ENCODE measurements around the gene DHRS4L2. TPM values are rescaled to one million over a fixed set of nuclear protein-coding genes. Genes with fewer than 3 reads are reported as not detected.
"Not testable (repeated sequence)": the region's sequence is repeated elsewhere in the genome, so short reads cannot be mapped to it uniquely, and the experiment has no call there.

The DHRS4L2 gene
- total and polyA plus RNA-seq, 2 of the 4 experiments (the other 2 are of a cell fraction), result 11.1 to 19.6 TPM

DNA sequence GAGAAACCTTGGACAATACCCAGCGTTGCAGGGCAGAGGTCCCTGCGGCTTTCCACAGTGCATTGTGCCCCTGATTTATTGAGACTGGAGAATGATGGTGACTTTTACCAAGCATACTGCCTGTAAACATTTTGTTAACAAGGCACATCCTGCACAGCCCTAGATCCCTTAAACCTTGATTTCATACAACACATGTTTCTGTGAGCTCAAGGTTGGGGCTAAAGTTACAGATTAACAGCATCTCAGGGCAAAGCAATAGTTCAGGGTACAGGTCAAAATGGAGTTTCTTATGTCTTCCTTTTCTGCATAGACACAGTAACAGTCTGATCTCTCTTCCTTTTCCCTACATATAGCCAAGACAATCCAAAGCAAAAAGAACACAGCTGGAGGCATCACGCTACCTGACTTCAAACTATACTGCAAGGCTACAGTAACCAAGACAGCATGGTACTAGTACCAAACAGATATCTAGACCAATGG, 36.2 kb downstream of the DHRS4L2 start:
- H2BK15ac ChIP-seq (ENCODE audit: low read depth, low read length); H3K56ac ChIP-seq (ENCODE audit: extremely low read depth, insufficient read depth, low read length); H4K91ac ChIP-seq (ENCODE audit: insufficient read depth, low read depth, low read length); H3K27me3 ChIP-seq (ENCODE audit: control insufficient read depth, insufficient read depth, low read length); H3K14ac ChIP-seq (replicated peaks; ENCODE audit: low read depth, low read length); H3K79me1 ChIP-seq (ENCODE audit: low read depth in 1 of 2, low read length in 2 of 2); H4K8ac ChIP-seq (ENCODE audit: low read depth in 2 of 2, low read length in 2 of 2); H3K9me3 ChIP-seq (ENCODE audit: control insufficient read depth, insufficient read depth, low read length); in situ Hi-C loops (cut with MboI; ENCODE audit: low sequenced_read_pairs); ATAC-seq (ENCODE audit: low read depth); H4K20me1 ChIP-seq (ENCODE audit: insufficient read depth, low read length); H3K4ac ChIP-seq (ENCODE audit: low read depth, low read length); CTCF ChIA-PET; H3K23ac ChIP-seq (ENCODE audit: low read depth, low read length); H3K4me3 ChIP-seq (ENCODE audit: insufficient read depth, low read depth, low read length); dilution Hi-C loops (cut with HindIII; ENCODE audit: low sequenced_read_pairs, unreplicated experiment); H3K27ac ChIP-seq (ENCODE audit: insufficient read depth, low read length); H2AFZ ChIP-seq (replicated peaks; ENCODE audit: low read length, poor library complexity); H2AK5ac ChIP-seq (ENCODE audit: low read depth, low read length); H3K9me1 ChIP-seq (ENCODE audit: insufficient read depth, low read length); intact Hi-C loops (cut with micrococcal nuclease); H2AK9ac ChIP-seq (replicated peaks; ENCODE audit: low read depth, low read length, poor library complexity); H3K9ac ChIP-seq (ENCODE audit: low read depth, low read length); POLR2A ChIA-PET (ENCODE audit: unreplicated experiment); H3K36me3 ChIP-seq (ENCODE audit: control insufficient read depth, insufficient read depth, low read length); H3K18ac ChIP-seq (ENCODE audit: low read depth, low read length); H2BK5ac ChIP-seq (ENCODE audit: low read depth, low read length, poor library complexity, severe bottlenecking); H3K4me2 ChIP-seq (ENCODE audit: low read depth, low read length); H2BK20ac ChIP-seq (ENCODE audit: low read depth, low read length); H4K5ac ChIP-seq (ENCODE audit: low read depth, low read length); H3K4me1 ChIP-seq (ENCODE audit: control insufficient read depth, insufficient read depth, low read length); H2BK120ac ChIP-seq (ENCODE audit: low read depth, low read length); BruUV-seq (replicated peaks); DNase-seq: not testable (repeated sequence)
- no CpG with 5 or more reads among the region's 3 CpGs for WGBS, 2 experiments (ENCODE audit: extremely low coverage in 2 of 2, insufficient read length in 1 of 2)

DNA sequence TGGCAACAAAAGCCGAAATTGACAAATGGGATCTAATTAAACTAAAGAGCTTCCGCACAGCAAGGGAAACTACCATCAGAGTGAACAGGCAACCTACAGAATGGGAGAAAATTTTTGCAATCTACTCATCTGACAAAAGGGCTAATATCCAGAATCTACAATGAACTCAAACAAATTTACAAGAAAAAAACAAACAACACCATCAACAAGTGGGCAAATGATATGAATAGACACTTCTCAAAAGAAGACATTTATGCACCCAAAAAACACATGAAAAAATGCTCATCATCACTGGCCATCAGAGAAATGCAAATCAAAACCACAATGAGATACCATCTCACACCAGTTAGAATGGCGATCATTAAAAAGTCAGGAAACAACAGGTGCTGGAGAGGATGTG, 41.0 kb downstream of the DHRS4L2 start:
- H3K36me3 ChIP-seq (ENCODE audit: control insufficient read depth, insufficient read depth, low read length); POLR2A ChIA-PET (ENCODE audit: unreplicated experiment); H3K56ac ChIP-seq (ENCODE audit: extremely low read depth, insufficient read depth, low read length); H3K14ac ChIP-seq (replicated peaks; ENCODE audit: low read depth, low read length); H3K4me1 ChIP-seq (ENCODE audit: control insufficient read depth, insufficient read depth, low read length); H4K91ac ChIP-seq (ENCODE audit: insufficient read depth, low read depth, low read length); BruUV-seq (replicated peaks); H3K4me2 ChIP-seq (ENCODE audit: low read depth, low read length); H2BK120ac ChIP-seq (ENCODE audit: low read depth, low read length); H2AK5ac ChIP-seq (ENCODE audit: low read depth, low read length); DNase-seq; H3K4ac ChIP-seq (ENCODE audit: low read depth, low read length); H3K4me3 ChIP-seq (ENCODE audit: insufficient read depth, low read depth, low read length); CTCF ChIA-PET; H3K9ac ChIP-seq (ENCODE audit: low read depth, low read length); H4K20me1 ChIP-seq (ENCODE audit: insufficient read depth, low read length); H3K79me1 ChIP-seq (ENCODE audit: low read depth in 1 of 2, low read length in 2 of 2); dilution Hi-C loops (cut with HindIII; ENCODE audit: low sequenced_read_pairs, unreplicated experiment); H2BK5ac ChIP-seq (ENCODE audit: low read depth, low read length, poor library complexity, severe bottlenecking); H2BK15ac ChIP-seq (ENCODE audit: low read depth, low read length); H3K27me3 ChIP-seq (ENCODE audit: control insufficient read depth, insufficient read depth, low read length); H2AK9ac ChIP-seq (replicated peaks; ENCODE audit: low read depth, low read length, poor library complexity); H3K9me1 ChIP-seq (ENCODE audit: insufficient read depth, low read length); H3K18ac ChIP-seq (ENCODE audit: low read depth, low read length); ATAC-seq (ENCODE audit: low read depth); H4K5ac ChIP-seq (ENCODE audit: low read depth, low read length); H4K8ac ChIP-seq (ENCODE audit: low read depth in 2 of 2, low read length in 2 of 2); H3K9me3 ChIP-seq (ENCODE audit: control insufficient read depth, insufficient read depth, low read length); H3K23ac ChIP-seq (ENCODE audit: low read depth, low read length); H2AFZ ChIP-seq (replicated peaks; ENCODE audit: low read length, poor library complexity); H2BK20ac ChIP-seq (ENCODE audit: low read depth, low read length); H3K27ac ChIP-seq (ENCODE audit: insufficient read depth, low read length): not testable (repeated sequence)
- no CpG with 5 or more reads among the region's 3 CpGs for WGBS, 2 experiments (ENCODE audit: extremely low coverage in 2 of 2, insufficient read length in 1 of 2)
- in situ Hi-C loops (cut with MboI; ENCODE audit: low sequenced_read_pairs), result loop anchor here (10.0 kb wide), 1 partner anchor 45 kb away; the partner anchor contains the start of gene DHRS4L2
- intact Hi-C loops (cut with micrococcal nuclease), result loop anchor here (5.0 kb wide), 1 partner anchor 42 kb away; the partner anchor contains the start of gene DHRS4L2
